UCSD-AML1 (cell line): ENCODE measurements around the gene PCK2.

Experiments
- DNase-seq: peaks from one replicate; lab custom pipeline; 2025; ENCODE audit not compliant: unreplicated experiment; lab: John Stamatoyannopoulos, UW

Gene PCK2

DNA sequence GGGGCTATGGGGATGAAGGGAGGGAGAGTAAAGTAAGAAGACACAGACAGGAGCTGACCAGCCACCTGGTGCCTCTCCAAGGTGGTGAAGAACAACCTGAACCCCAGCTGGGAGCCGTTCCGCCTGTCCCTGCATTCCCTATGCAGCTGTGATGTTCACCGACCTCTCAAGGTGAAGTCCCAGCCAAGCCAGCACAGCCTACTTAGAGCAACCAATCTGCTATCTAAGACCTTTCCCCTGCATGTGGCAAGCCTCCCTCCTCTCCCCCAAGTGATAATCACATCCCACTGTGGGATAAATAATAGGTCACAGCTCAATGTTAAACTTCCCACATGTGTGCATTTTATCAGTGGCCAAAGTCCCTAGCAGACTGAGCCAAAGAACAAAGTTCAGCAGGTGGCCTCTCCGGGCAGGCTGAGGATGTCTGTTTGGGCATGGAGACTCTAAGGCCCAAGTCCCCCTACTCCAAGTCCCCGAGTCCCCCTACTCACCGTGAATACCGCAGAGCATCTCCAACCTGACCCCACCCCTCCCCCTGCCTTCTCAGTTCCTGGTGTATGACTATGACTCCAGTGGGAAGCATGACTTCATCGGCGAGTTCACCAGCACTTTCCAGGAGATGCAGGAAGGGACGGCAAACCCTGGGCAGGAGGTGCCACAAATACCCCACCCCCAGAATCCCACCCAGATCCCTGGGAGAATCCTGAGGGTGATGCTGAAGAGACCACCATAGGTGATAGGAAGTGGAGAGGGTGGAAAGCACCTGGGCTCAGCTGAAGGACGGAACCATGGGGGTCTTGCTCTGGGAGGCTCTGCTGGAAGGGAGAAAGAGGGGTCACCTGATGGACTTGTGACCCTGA, 19.3 kb upstream of the PCK2 start:
- DNase-seq: no peak

DNA sequence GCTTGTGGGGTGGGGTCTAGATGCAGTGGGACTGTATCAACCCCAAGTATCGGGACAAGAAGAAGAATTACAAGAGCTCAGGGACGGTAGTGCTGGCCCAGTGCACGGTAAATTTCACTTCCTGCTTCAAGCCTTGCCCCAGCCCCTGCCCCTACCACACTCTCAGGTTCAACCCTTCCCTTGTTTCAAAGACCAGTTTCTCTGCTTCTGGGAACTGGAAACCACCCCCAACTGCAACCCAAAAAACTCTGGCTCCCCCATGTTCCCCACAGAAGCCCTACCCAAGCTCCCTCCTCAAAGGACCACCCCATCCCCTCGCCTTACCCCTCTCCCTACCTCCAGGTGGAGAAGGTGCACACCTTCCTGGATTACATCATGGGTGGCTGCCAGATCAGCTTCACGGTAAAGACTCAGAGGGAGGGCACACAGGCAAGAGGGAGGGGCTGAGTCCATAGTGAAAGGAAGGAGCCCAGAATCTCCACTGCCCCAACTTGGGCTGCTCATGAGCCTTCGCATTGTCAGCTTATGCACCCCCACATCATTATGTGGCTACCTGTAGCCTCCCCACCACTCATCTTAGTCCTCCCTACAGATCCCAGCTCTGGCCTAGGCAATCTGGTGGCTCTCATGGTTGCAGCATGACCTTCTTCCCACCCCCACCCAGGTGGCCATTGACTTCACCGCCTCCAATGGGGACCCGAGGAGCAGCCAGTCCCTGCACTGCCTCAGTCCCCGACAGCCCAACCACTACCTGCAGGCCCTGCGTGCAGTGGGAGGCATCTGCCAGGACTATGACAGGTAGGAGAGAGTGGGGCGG, 18.4 kb upstream of the PCK2 start:
- DNase-seq: no peak

DNA sequence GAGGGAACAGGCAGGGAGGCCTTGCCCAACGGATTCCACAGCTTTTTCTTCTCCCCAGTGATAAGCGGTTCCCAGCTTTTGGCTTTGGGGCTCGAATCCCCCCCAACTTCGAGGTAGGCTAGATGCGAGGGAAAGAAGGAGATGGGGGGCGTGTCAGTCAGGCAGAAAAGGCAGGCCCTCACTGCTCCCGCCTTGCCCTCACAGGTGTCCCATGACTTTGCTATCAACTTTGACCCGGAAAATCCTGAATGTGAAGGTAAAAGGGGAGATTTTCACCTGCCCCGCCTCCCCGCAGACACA, 17.9 kb upstream of the PCK2 start:
- DNase-seq: no peak

DNA sequence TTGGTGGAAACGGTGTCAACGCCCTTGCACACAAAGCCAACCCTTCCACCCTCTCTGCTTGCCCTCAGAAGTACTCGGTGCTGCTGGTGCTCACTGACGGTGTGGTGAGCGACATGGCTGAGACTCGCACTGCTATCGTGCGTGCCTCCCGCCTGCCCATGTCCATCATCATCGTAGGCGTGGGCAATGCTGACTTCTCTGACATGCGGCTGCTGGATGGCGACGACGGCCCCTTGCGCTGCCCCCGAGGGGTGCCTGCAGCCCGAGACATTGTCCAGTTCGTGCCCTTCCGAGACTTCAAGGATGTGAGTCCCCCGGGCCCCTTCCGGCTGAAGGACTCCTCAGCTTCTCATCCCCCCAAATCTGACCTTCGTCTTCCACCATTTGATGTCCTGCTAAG, 17.0 kb upstream of the PCK2 start:
- no peak for DNase-seq

DNA sequence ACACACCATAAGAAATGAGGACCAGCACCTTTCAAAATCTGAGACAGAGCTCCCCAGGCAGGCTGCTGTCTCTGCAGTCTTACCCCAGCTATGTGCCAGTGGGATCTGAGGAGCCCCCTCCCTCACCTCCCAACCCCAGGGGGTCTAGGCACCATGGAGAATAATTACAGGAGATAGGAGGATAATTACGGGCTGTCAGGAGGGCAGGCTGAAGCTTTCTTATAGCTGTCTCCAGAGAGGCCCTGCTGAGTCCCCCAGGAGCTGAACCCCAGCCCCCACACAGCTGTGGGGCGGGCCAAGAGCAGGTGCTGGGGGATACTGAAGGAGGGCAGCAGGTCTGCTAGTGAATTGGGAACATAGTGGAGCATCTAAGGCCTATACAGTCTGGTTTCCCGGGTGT, 16.0 kb upstream of the PCK2 start:
- DNase-seq: no peak

DNA sequence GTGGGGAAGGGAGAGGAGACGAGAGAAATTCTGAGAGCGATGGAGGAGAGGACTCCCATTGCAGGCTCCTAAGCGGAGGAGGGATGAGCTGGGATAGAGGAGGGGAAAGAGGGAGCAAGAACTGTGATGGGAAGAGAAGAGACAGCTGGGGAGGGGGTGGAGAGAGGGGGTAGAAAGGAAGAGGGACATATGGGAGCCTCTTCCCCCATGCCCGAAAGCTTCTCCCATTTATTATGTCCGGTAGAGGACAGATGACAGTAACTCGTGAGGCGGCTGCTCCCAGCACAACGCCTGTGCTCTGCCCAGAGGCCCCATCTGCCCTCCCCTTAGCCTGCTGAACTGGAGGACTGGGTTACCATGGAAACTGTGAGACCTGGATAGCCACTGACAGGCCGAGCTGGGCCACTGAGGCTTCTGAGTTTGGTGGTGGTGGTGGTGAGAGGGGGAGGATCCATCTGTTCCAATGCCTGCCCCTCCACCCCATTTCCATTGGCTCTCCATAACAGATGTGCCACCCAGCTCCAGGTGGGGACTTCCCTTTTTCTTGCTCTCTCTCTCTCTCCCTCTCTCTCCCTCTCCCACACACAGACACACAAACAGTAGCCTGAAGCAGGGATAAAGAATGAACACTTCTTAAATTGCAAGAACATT, 14.5 kb upstream of the PCK2 start:
- peak; percentile 15 for DNase-seq

DNA sequence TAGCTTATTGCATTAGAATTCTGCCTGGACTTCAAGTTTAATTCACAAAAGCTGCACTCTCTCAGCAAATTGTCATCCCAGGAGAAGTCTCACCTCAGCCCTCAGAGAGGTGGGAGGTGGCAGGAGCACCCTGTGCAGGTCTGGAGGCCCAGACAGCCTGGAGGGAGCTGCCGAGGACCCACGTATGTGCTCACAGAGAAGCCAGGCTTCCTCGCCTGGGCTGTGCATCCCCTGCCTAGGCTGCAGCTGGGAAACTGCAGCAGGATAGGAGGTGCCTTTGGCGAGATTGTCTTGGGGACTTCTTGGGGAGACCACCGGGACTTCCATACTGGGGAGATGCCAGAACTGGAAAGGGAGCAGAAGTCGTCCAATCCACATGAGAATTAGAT, 14.0 kb upstream of the PCK2 start:
- no peak for DNase-seq

DNA sequence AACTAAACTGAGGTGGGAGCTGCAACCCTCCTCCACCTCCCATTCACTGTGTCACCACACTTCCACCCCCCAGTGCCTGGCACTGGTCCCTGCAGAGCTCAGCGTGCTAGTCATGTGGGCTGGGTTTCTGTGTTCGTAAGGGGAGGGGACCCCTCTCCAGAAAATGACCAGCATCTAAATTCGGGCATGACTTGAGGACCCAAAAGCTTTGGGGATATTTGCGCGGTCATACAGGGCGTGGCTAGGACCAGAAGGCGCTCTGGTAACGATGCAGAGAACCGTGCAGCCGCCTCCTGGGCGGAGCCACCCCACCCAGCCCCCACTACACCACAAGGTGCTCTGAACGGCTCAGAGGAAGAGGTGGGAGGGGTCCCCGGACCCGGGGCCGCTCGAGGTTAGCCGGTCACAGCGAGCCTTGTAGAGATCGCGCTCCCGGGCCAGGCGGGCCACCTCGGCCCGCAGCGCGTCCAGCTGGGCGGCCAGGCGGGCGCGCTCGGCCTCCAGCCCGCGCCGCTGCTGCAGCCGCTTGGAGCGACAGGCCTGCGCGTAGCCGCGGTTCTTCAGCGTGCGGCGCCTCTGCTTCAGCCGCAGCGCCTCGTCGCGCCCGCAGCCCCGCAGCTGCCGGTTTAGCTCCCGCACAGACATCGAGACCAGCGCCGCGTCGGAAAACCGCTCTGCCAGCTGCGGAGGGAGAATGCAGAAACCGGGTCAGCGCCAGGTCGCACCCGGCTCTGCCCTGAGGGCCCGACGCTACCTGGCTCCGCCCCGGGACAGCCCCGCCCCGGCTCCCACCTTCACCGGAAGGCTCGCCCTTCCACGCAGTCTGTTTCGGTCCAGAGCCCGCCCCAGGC, 13.0 kb upstream of the PCK2 start:
- peak; percentile 48 for DNase-seq

DNA sequence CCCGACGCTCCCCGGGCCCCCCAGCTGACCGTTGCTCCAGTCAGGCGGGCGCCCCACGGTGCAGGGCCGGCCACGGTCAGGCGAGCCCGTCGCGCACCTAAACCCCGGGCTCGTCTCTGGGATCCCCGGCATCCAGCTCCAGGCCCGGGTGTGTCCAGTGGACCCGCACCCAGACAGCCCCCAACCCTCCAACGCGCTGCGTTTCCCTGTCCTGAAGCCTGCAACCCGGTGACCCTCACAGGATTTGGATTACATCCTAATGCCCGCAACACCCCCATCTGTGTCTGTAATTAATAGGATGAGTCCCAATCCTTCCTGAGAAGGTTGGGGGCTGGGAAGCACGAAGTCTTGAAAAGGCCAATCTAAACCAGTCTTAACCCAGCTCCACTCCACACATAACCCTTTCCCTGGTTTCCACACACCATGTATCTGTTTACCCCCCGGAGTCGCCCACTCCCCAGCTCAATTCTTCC, 12.3 kb upstream of the PCK2 start:
- no peak for DNase-seq

DNA sequence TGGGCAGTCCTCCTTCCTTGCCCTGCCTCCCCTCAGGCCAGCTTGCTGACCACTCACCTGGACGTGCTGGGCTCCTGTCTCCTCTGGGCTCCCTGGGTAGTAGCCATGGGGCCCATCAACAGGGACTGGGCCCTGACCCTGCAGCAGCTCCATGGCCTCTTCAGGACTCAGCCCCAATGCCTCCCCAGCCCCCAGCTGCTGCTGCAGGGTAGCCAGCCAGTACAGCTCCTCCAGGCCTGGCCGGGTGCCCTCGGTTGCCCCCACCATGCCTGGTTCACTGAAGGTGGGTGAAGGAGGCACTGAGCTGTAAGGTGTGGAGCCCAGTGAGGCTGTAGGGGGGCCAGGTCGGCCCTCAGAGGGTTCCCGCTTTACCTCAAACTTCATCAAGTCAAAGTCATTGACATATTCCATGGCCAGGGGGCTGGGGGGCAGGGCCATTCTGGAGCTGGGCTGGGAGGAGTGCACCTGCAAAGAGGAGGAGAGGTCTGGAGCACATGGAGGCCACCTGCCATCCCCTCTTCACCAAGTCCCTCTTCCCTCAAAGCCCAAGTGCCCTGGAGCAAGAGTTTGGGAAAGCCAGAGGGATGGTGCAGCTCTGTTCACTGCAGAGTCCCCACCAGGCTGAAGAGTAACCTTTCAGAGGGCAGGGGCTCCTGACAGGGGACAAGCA, 11.6 kb upstream of the PCK2 start:
- DNase-seq: no peak

DNA sequence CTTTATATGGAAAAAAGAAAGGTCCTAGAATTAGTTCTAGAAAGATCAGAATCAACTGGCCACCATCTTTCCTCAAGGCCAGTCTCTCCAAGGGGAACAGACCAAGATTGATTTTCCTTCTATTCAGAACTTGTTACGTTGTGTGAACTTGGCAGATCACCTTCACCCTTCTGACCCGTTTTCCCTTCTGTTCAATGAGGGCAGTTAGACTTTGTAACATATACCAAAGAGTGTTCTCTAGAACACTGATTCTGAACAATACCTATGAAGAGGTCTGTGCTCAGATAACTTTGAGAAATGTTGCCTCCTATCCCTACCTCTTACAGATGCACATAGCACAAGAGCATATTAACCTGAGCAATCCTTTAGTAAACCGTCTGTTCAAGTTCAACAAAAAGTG, 10.6 kb upstream of the PCK2 start:
- no peak for DNase-seq

DNA sequence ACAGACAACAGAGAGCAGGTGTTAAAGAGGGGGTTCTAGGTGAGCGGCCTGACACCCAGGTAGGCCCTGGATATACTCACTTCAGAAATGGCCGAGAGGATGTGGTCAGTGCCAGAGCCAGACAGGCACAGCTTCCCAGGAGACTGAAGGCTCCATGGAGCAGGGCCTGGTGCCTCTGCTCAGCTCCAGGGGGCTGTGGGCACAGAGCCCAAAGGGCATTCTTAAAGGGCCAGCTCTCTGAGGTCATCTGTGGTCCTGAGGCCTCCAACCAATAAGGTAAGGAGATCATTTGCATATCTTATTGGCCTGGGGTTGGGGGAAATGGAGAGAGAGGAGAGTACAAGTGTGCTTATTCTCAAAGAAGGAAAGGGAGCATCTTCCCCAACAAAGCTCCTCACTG, 9.7 kb upstream of the PCK2 start:
- no peak for DNase-seq

DNA sequence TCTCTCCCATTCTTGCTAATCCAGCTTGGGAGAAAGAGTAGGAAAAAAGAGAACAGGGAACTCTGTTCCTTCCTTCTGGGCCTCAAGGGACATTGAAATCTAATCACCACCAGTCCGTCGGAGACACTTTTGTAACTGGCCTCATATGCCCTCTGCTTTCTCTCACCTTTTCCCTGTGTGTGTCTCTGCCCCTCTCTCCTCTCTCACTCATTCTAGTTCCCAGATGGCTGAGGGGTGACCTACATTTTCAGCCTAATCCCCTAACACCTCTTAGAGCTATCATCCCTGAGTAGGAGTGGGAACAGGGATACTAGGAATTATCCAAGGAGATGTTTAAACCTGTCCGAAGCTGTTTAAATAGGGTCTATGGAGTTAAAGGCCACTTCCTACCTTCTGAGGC, 8.9 kb upstream of the PCK2 start:
- no peak for DNase-seq

DNA sequence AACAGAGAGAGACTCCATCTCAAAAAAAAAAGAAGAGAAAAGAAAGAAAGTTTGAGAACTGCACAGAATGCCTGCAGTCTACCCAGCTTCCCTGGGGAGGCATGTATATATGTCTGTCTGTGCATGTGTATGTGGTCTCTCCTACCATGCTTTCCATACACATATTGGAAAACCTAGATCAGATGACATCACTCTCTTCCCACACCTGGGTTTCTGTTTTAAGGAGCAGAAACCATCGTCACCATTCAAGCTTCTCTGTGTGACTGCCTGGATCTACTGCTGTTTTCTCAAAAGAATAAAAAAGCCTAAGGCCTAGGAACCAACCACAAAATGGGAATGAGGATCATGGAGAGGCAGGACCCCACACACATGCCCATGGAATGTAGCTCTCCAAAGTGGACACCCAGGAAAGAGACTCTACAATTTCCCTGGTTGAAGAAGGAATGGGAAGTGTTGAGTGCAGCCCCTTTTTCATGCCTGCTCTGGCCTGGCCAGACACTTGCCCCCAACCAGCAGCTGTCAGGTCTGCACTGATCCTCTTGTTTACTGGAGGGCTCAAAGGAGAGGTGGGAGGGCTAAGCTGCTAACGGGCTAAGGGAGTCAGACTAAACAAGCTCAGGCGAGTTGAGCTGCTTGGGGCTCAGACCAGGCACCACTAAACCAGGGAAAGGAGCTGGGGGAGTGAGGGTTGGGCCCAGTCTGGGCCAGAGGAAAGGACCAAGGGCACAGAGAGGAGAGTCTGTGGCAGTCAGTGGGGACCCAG, 7.7 kb upstream of the PCK2 start:
- DNase-seq: no peak

DNA sequence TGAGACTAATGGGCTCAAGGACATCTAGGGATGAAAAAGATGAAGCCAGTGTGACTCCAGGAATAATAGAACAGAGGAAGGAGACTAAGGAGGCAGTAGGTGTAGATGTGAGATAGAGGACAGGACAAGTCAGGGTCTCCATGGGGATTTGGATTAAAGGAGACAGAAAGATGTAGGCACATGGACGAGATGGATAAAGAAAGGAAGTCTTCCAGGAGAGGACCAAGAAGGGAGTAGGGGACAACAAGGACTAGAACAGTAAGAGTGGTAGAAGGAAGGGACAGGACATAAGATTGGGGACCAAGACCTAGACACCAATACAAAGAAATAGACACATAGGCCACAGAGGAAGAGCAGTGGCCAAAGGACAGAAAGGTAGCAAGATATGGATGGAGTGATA, 7.1 kb upstream of the PCK2 start:
- no peak for DNase-seq

DNA sequence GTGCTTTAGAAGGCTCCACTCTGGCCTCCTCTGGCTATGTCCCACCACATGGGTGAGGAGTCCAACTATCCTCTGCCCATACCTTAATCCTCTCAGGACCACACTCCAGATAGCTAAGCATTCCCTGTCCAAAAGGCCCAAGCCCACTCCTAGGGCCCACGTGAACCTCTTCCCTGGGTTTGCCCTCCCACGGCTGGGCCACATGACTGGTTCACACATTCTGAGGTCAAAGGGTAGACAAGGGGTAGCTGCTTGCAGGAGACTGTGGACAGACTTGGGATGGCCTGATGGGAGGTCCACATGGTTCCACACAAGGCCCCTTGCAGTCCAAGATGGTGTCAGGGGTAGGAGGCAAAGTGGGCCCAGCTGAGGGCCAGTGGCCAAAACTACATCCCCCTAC, 6.0 kb upstream of the PCK2 start:
- DNase-seq: no peak

DNA sequence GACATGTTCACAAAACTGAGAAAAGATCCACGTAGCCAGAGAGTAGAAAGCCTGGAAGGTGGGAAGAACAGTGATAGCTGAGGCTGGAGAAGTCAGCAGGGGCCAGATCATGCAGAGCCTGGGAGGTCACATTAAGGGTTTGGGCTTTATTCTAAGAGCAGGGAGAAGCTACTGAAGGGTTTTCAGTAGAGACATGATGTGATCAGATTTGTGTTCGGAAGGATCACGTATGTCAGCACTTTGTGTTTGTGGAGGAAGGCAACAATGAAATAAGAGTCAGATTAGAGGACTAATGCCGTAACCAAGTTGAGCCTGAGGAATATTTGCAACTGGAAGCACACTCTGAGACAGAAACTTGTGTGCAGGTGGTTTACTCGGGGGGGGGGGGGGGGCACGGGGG, 4.2 kb upstream of the PCK2 start:
- no peak for DNase-seq

DNA sequence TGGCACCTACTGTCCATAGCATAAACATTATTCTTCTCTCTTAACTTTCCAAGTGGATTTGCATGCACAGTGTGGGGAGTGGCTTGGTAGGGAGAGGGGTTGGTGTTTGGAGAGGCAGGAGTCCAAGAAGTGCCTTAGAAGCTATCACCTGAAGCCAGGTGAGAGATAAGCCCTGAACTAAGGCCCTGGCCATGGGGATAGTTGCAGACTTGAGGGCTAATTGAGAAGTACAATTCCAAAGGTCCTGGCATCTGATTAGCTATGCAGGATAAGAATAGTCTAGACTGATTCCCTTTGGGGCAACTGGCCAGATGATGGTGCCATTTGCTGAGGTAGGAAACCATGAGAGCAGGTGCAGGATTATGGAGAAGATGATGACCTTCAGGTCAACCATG, 2.0 kb upstream of the PCK2 start:
- no peak for DNase-seq

DNA sequence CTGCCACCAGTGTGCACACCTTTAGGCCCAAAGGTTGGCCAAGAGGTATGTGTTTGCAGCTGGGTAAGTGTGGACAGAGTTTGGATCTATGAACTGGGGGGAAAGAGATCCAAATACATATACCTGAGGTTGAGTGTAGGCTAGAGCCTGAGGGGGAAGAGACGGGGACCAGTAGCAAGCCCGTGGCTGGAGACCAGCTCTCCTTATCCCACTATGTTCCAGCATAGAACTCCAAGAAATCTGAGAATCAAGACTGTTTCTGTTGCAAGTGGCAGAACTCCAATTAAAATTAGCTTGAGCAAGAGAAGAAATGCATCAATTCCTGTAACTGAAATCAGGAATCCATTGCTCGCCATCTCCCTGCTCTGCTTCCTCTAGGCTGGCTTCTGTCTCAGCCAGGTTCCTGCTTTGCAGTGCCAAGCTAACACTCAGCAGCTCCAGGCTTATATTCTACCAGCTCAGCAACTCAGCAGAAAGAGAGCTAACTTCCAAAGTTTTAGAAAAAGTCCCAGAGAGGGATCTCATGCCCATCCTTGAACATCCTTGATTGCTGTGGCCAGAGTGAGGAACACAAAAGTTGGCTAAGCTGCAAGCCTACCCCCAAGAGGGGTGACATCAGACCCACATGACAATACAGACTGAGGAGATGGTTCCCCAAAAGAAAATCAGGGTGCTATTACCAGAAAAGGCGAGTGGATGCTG, 1.5 kb upstream of the PCK2 start:
- DNase-seq: no peak
